HK-2 (cell line): ENCODE data around the gene EEF1A1.
"Not testable (repeated sequence)": the region's sequence is repeated elsewhere in the genome, so short reads cannot be mapped to it uniquely, and the experiment has no call there.

Experiments
- DNase-seq: peaks from one replicate; pipeline ENCODE4 v3.0.0-alpha.2; 2018; ENCODE audit not compliant: unreplicated experiment

EEF1A1 gene

DNA sequence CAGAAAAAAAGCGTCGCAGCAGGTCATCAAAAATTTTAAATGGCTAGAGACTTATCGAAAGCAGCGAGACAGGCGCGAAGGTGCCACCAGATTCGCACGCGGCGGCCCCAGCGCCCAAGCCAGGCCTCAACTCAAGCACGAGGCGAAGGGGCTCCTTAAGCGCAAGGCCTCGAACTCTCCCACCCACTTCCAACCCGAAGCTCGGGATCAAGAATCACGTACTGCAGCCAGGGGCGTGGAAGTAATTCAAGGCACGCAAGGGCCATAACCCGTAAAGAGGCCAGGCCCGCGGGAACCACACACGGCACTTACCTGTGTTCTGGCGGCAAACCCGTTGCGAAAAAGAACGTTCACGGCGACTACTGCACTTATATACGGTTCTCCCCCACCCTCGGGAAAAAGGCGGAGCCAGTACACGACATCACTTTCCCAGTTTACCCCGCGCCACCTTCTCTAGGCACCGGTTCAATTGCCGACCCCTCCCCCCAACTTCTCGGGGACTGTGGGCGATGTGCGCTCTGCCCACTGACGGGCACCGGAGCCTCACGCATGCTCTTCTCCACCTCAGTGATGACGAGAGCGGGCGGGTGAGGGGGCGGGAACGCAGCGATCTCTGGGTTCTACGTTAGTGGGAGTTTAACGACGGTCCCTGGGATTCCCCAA lies at the start of gene EEF1A1:
Gene EEF1A1 (minus strand): TSS at position 345 of the 663 bp plus-strand sequence. CDS start 1,006 bp downstream, outside the sequence.
- DNase-seq, result peak; percentile 100

DNA sequence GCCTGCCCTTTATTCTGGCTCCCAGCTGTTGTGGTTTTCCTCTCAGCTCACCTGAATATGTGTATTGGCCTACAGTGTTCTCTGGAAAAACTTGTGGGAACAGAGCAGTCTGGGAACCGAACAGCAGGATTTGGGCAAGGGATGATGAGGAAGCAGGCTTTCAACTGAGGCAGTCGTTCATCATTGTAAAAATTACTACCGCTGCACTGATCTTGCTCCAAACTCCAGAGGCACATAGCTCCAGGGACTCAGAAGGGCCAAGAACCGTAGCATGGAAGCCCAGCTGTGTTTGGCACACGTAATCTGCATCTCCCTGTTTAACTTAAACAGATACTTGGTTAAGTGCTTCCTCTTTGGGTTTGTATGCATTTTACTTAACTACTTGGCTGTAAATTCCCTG lies 48.3 kb upstream of the EEF1A1 start:
- DNase-seq, result no peak

DNA sequence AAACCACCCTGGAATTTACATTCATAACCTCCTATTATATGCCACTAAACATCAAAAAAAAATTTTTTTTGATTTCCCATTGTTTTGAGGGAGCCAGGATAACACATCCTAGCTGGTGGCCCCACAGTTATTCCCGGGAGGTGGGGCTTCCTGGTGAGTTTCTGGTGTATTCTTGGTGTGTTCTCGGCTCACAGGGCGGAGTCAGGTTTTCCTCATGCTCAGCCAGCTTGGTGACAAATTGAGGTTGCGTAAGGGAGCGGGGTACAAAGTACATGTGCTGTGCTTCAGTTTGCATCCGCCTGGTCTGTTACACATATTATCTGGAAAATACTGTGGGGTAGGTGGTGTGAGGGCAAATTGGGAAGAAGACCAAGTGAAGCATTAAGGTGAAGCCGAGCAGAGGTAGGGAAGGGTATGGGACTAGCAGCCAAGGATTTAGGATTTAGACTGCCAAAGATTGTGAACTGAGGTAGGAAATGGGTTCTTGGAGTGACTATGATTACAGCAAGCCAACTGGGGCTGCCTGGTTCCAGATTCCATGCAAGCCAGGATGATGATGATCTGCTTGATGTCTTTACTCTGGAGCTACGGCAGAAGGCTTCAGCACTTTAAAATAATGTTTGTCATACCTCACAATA lies 46.2 kb upstream of the EEF1A1 start:
- DNase-seq, result no peak

DNA sequence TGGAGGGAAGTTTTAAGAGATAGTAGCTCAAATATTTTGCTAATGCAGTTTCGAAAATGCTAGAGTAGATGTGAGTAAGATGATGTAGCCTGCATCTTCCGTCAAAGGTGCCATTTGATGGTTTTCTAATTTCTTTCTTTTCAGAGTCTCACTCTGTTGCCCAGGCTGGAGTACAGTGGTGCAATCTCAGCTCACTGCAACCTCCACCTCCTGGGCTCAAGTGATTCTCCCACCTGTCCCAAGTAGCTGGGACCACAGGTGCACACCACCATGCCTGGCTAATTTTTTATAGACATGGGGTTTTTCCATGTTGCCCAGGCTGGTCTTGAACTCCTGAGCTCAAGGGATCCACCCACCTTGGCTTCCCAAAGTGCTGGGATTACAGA lies 45.6 kb upstream of the EEF1A1 start:
- DNase-seq, result not testable (repeated sequence)

DNA sequence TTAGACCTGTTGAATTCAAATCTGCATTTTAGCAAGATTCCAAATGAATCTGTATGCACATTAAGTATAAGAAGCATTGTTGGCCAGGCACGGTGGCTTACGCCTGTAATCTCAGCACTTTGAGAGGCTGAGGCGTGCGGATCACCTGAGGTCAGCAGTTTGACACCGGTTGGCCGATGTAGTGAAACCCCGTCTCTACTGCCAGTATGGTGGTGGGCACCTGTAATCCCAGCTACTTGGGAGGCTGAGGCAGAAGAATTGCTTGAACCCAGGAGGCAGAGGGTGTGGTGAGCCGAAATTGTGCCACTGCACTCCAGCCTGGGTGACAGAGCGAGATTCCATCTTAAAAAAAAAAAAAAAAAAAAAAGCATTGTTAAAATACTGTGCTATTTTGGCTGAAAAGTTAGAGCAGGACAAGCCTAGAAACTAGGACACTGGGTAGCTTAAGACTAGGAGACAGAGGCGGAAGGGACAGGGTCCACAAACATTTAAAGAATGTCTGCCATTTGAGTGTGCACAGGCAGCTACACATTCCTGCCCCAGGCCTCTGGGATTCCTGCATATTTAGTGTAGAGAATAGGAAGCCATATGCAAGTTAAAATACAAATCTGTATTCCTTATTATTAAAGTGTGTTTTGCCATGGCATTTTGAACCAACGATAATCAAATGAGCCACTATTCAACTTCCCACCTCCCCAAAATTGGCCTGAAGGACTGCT lies 45.1 kb upstream of the EEF1A1 start:
- no peak for DNase-seq

DNA sequence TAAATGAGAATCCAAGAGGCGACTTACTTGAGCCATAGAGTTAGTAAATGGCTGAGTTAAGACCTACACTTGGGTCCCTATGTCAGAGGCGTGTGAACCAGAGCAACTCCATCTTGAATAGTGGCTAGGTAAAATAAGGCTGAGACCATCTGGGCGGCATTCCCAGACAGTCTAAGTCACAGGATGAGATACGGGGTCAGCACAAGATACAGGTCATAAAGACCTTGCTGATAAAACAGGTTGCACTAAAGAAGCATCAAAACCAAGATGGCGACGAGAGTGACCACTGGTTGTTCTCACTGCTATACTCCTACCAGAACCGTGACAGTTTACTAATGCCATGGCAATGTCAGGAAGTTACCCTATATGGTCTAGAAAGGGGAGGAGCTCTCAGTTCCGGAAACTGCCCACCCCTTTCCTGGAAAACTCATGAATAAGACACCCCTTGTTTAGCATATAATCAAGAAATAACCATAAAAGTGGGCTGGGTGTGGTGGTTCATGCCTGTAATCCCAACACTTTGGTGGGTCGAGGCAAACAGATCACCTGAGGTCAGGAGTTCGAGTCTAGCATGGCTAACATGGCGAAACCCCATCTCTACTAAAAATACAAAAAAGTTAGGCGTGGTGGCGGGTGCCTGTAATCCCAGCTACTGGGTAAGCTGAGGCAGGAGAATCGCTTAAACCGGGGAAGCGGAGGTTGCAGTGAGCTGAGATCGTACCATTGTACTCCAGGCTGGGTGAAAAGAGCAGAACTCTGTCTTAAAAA lies 43.9 kb upstream of the EEF1A1 start:
- DNase-seq, result no peak

DNA sequence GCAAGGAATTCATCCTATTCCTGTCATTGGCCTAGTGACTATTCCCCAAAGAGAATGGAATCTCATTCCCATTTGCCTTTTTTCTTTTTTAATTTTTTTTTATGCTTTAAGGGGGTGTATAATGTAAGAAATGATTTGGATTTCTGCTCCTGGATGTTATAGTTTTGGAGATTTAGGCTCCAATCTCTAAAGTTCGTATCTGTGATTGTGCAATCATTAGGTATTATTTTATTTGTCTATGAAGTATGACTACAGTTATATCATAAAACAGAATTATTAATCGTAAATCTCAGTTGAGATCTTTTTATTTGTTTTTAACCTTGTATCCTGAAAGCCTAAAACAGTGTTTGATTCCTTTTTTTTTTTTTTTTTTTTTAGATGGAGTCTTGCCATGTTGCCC lies 41.7 kb upstream of the EEF1A1 start:
- no peak for DNase-seq

DNA sequence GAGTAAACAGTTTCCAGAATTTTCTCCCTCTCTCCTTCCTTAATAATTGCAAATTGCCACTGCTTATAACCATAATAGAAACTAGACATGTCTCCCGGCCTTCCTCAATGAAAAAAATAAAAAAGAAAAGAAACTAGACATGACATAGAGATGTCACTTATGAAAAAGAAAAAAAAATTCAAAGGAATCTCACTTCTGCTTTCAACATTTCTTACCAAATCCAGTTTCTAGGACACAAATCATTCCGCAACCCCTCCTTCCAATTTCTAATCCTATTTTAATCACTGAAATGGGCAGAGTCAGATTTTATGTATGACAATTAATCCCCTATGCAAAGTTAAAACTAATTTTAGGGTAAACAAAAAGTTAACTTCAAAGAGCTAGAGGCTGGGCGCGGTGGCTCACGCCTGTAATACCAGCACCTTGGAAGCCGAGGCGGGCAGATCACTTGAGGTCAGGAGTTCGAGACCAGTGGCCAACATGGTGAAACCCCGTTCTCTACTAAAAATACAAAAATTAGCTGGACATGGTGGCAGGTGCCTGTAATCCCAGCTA lies 40.1 kb upstream of the EEF1A1 start:
- DNase-seq, result no peak

DNA sequence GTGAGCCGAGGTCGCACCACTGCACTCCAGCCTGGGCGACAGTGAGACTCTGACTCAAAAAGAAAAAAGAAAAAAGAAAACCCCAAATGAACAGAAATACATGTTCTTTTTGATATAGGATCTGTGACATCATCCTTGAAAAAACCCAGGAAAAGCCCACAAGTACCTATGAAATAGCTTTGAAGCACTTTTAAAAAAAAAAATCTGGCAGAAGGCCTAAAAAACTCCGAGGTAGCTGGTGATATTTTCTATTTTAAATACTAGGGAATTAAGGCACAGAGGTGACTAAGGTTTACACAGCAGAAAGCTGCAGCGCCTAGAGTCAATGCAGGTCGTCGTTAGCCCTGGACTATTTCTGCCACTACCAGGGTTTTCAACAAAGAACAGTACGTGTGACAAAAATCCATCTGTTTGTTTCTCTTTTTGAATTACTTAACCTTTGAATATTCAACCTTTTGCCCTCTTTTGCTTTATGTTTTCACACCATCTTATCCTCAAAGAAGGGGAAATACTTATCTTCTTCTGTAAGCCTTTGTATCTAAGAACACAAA lies 39.4 kb upstream of the EEF1A1 start:
- no peak for DNase-seq

DNA sequence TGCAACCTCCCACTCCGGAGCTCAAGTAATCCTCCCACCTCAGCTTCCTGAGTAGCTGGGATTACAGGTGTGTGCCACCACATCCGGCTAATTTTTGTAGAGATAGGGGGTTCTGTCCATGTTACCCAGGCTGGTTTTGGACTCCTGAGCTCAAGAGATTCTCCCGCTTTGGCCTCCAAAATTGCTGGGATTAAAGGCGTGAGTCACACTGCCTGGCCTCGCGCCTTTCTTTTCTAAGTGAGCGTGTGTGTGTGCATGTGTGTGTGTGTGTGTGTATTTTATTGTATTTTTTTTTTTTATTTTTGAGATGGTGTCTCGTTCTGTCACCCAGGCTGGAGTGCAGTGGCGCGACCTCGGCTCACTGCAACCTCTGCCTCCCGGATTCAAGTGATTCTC lies 38.6 kb upstream of the EEF1A1 start:
- not testable (repeated sequence) for DNase-seq

DNA sequence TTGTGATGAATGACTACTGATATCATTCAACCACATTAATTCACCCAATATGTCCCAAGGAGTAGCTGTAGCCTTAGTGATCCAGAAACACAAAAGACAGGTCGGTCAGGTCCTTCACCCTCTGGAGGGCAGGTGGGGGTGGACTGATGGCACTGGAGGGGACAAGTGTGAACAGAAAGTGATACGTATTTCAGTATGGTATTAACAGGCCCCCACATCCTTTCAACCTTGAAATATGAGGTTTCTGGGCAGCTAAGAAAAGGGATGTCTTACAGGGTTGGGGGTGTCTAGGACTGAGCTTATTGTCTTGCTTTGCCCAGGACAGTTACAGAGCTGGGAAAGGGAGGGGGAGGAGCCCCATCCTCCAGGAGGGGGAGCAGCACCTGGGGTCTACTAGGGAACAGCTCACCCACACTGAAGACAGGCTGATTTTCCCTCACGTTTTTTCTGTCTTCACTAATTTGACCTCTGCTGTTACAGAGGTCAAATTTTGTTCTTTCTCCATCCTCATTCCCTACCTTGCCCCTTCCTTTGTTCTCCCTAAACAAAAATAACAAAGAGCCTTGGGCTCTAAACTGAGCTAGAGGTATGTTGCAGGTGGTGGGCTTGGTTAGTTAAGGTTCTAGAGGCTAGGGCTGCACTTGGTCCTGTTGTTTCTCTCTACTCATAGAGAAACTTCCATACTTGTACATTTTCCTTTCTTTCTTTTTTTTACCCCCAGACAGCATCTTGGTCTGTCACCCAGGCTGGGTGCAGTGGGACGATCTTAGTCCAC lies 38.0 kb upstream of the EEF1A1 start:
- DNase-seq, result no peak

DNA sequence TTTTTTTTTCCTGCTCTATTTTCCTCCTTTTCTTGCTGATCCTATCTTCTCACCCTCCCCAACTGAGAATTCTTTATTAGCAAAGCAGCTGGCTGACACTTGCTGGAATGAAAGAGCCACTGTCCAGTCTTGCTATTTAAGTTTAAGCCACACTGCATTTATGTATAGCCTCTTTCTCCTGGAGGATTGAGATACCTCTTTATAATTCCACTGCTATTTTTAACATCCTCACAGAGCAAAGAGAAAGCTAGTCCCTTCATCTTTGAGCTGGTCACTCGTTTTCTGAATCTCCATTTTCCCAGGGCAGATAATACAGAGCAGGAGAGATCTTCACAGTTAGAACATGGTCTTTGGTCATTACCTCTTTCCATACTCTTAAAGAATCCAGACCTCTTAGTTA lies 36.0 kb upstream of the EEF1A1 start:
- DNase-seq, result no peak

DNA sequence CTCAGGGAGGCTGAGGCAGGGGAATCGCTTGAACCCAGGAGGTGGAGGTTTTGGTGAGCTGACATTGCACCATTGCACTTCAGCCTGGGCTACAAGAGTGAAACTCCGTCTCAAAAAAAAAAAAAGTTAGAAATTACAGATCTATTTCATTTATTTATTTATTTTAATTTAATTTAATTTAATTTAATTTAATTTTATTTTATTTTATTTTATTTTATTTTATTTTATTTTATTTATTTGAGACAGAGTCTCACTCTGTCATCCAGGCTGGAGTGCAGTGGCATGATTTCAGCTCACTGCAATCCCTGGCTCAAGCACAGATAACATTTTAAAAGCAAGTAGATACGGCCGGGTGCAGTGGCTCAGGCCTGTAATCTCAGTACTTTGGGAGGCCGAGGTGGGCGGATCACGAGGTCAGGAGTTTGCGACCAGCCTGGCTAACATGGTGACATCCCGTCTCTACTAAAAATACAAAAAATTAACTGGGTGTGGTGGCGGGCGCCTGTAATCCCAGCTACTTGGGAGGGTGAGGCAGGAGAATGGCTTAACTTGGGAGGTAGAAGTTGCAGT lies 34.6 kb upstream of the EEF1A1 start:
- DNase-seq, result not testable (repeated sequence)

DNA sequence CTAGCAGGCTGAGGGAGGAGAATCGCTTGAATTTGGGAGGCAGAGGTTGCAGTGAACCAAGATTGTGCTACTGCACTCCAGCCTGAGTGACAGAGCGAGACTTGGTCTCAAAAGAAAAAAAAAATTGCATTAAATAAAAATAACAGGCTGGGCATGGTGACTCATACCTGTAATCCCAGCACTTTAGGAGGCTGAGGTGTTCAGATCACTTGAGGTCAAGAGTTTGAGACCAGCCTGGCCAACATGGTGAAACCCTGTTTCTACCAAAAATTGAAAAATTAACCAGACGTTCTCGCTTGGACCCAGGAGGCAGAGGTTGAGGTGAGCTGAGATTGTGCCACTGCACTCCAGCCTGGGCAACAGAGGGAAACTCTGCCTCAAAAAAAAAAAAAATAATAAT lies 30.3 kb upstream of the EEF1A1 start:
- DNase-seq, result not testable (repeated sequence)

DNA sequence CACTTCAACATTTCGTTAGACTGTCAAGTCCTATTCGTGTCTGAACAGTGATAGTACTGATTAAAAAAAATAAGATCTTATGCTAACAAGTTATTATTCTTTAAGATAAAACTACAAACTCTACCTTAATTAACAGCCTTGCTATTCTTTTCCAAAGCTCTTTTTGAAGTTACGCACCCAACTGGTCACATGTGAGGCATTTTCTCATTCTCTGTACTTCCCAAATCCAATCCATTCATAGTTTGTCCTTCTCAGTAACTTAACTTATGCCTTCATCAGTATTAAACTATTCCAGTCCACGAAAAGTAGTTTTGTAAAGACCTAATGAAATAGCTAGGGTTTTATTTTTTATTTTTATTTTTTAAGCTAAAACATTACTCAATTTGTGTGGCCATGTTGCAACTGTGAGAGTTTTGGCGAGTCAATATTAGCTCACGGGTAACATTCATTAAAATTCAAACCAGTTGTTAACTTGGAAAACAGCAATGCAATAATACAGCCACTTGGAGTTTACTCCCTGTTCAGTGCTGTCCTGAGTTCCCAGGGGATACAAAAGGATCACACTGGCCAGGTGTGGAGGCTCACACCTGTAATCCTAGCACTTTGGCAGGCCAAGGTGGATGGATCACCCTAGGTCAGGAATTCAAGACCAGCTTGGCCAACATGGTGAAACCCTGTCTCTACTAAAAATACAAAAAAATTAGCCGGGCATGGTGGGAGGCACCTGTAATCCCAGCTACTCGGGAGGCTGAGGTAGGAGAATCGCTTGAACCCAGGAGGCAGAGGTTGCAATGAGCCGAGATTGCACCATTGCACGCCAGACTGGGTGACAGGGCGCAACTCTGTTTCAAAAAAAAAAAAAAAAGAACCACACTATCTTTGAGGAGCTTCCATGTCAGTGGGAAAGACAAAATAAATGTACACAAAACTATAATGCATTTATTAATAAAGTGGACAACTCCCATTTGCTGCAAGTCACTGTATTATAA lies 27.9 kb upstream of the EEF1A1 start:
- no peak for DNase-seq

DNA sequence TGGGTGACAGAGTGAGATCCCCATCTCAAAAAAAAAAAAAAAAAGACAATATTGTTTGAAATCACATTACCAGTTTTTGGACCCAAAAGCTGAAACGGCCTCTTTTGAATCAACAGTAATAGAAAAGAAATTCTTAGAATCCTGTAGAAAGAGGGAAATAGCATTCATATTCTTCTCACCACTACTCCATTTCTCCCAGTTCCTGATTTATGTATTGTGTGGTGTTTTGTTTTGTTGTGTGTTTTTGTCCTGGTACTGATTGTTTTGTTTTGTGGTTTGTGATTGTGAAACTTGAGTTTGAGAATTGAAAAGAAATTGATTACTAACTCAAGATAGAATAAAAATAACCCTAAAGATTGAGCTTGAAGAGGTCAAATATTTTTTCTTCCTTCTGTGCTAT lies 26.2 kb upstream of the EEF1A1 start:
- DNase-seq, result no peak

DNA sequence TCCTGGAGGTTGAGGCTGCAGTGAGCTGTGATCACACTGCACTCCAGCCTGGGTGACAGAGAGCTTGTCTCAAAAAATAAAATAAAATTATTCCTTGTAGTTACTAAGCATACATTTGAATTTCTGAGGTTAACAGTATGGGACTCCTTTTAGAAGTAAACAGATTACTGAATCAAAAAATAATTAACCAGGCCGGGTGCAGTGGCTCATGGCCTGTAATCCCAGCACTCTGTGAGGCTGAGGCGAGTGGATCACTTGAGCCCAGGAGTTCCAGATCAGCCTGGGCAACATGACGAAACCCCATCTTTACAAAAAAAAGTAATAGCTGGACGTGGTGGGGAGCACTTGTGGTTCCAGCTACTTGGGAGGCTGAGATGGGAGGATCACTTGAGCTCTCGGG lies 22.1 kb upstream of the EEF1A1 start:
- no peak for DNase-seq

DNA sequence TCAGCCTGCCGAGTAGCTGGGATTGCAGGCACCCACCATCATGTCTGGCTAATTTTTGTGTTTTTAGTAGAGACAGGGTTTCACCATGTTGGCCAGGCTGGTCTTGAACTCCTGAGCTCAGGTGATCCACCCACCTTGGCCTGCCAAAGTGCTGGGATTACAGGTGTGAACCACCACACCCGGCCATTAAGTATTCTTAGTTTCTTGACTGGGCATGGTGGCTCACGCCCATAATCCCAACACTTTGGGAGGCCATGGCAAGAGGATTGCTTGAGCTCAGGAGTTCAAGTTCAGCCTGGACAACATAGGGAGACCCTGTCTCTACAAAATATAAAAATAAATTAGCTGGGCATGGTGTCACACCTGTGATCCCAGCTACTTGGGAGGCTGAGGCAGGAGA lies 21.6 kb upstream of the EEF1A1 start:
- not testable (repeated sequence) for DNase-seq

DNA sequence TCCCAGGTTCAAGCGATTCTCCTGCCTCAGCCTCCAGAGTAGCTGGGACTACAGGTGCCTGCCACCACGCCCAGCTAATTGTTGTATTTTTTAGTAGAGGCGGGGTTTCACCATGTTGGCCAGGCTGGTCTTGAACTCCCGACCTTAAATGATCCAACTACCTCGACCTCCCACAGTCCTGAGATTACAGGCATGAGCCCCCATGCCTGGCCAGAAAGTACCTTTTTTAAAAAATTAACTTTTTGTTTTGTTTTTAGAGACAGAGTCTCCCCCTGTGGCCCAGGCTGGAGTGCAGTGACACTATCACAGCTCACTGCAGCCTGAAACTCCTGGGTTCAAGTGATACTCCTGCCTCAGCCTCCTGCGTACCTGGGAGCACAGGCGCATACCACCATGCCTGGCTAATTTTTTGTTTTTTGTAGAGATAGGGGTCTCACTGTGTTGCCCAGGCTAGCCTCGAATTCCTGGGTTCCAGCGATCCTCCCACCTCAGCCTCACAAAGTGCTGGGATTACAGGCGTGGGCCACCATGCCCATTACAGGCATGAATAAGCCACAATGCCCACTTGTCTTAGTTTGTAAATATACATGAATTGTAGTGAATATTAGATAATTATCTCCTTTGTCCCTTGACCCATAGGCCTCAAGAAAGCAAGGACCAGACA lies 17.4 kb upstream of the EEF1A1 start:
- no peak for DNase-seq
